Measurements from ENCODE around the gene DMD. TPM values are rescaled to one million over a fixed set of nuclear protein-coding genes. Genes with fewer than 3 reads are reported as not detected.
A peak's percentile ranks its signal among the peaks of the same experiment; 100 is the strongest.

DMD gene
- total and polyA plus RNA-seq, 2 donors (not counting 1 experiment from before 2014, with no cell fraction given), result 5.1 to 7.2 TPM

GRCh38 chrX:31420302-31420701 lies 1791.0 kb downstream of the DMD start:
- DNase-seq (ENCODE audit: low read depth in 2 of 2), result no peak
- no peak overlapping the region for H3K27ac ChIP-seq (ENCODE audit: insufficient read depth, low read length)
- no peaks in the 10 kb centered on the region for H3K9me3 ChIP-seq (ENCODE audit: control insufficient read depth, insufficient read depth, low read depth, low read length)
- no peak for TF ChIP-seq CTCF (conservative IDR thresholded peaks at IDR 0.05 in 1 of 2, IDR thresholded peaks at IDR 0.05 in 1 of 2; ENCODE audit: low read depth in 1 of 2, low read length in 2 of 2)
- TF ChIP-seq EZH2 (IDR thresholded peaks at IDR 0.05; ENCODE audit: low read length, missing control alignments), result no peak
- no peak overlapping the region for H3K9ac ChIP-seq (ENCODE audit: insufficient read depth, low read length)
- no peaks in the 10 kb centered on the region for H4K20me1 ChIP-seq (ENCODE audit: control insufficient read depth, extremely low read depth, insufficient read depth, low read length)
- H2AFZ ChIP-seq (ENCODE audit: low read length), result no peak overlapping the region
- H3K4me1 ChIP-seq (ENCODE audit: control insufficient read depth, extremely low read depth, insufficient read depth, low read length), result peaks cover 2% of the 10 kb centered on the region
- H3K79me2 ChIP-seq (ENCODE audit: control insufficient read depth, insufficient read depth, low read length), result no peaks in the 10 kb centered on the region
- H3K4me2 ChIP-seq (ENCODE audit: extremely low read depth, insufficient read depth, low read length), result no peak overlapping the region
- H3K36me3 ChIP-seq (ENCODE audit: control insufficient read depth, insufficient read depth, low read length), result no peaks in the 10 kb centered on the region
- H3K27me3 ChIP-seq (ENCODE audit: control insufficient read depth, insufficient read depth, low read length), result no peaks in the 10 kb centered on the region
- H3K4me3 ChIP-seq (replicated peaks in 1 of 4; ENCODE audit: control extremely low read depth in 1 of 4, insufficient read depth in 1 of 4, low read depth in 3 of 4, low read length in 4 of 4), result no peak overlapping the region

- Histone ChIP-seq H3K27ac (ENCODE audit: insufficient read depth, low read length) (no peak overlapping the region), H3K4me2 (ENCODE audit: extremely low read depth, insufficient read depth, low read length) (no peak overlapping the region)
- DNase-seq (ENCODE audit: low read depth in 2 of 2), result peak; percentile 46 to 74
These were observed 1814.2 kb downstream of the DMD start for GRCh38 chrX:31397119-31397518.

GRCh38 chrX:31392513-31392912 lies 1818.8 kb downstream of the DMD start:
- Histone ChIP-seq H2AFZ (ENCODE audit: low read length) (no peak overlapping the region), H3K9ac (ENCODE audit: insufficient read depth, low read length) (no peak overlapping the region), H3K4me1 (ENCODE audit: control insufficient read depth, extremely low read depth, insufficient read depth, low read length) (no peaks in the 10 kb centered on the region), H3K79me2 (ENCODE audit: control insufficient read depth, insufficient read depth, low read length) (no peaks in the 10 kb centered on the region), H3K4me3 (replicated peaks in 1 of 4; ENCODE audit: control extremely low read depth in 1 of 4, insufficient read depth in 1 of 4, low read depth in 3 of 4, low read length in 4 of 4) (no peak overlapping the region), H3K27me3 (ENCODE audit: control insufficient read depth, insufficient read depth, low read length) (no peaks in the 10 kb centered on the region), H3K9me3 (ENCODE audit: control insufficient read depth, insufficient read depth, low read depth, low read length) (no peaks in the 10 kb centered on the region), H3K4me2 (ENCODE audit: extremely low read depth, insufficient read depth, low read length) (no peak overlapping the region), H3K36me3 (ENCODE audit: control insufficient read depth, insufficient read depth, low read length) (no peaks in the 10 kb centered on the region), H4K20me1 (ENCODE audit: control insufficient read depth, extremely low read depth, insufficient read depth, low read length) (no peaks in the 10 kb centered on the region), H3K27ac (ENCODE audit: insufficient read depth, low read length) (no peak overlapping the region)
- DNase-seq (ENCODE audit: low read depth in 2 of 2), result peak in 1 of 2 donors; percentile 25
- TF ChIP-seq EZH2 (IDR thresholded peaks at IDR 0.05; ENCODE audit: low read length, missing control alignments) (no peak), CTCF (conservative IDR thresholded peaks at IDR 0.05 in 1 of 2, IDR thresholded peaks at IDR 0.05 in 1 of 2; ENCODE audit: low read depth in 1 of 2, low read length in 2 of 2) (no peak)

More at GRCh38 chrX:31397119-31397518, 1814.2 kb downstream of the DMD start:
- no peaks in the 10 kb centered on the region for H3K79me2 ChIP-seq (ENCODE audit: control insufficient read depth, insufficient read depth, low read length)
- H3K4me3 ChIP-seq (replicated peaks in 1 of 4; ENCODE audit: control extremely low read depth in 1 of 4, insufficient read depth in 1 of 4, low read depth in 3 of 4, low read length in 4 of 4), result no peak overlapping the region
- H2AFZ ChIP-seq (ENCODE audit: low read length), result no peak overlapping the region
- no peaks in the 10 kb centered on the region for H3K4me1 ChIP-seq (ENCODE audit: control insufficient read depth, extremely low read depth, insufficient read depth, low read length)
- TF ChIP-seq EZH2 (IDR thresholded peaks at IDR 0.05; ENCODE audit: low read length, missing control alignments), result no peak
- TF ChIP-seq CTCF (conservative IDR thresholded peaks at IDR 0.05 in 1 of 2, IDR thresholded peaks at IDR 0.05 in 1 of 2; ENCODE audit: low read depth in 1 of 2, low read length in 2 of 2), result no peak
- no peaks in the 10 kb centered on the region for H3K9me3 ChIP-seq (ENCODE audit: control insufficient read depth, insufficient read depth, low read depth, low read length)
- no peaks in the 10 kb centered on the region for H3K36me3 ChIP-seq (ENCODE audit: control insufficient read depth, insufficient read depth, low read length)
- H3K27me3 ChIP-seq (ENCODE audit: control insufficient read depth, insufficient read depth, low read length), result no peaks in the 10 kb centered on the region
- H4K20me1 ChIP-seq (ENCODE audit: control insufficient read depth, extremely low read depth, insufficient read depth, low read length), result no peaks in the 10 kb centered on the region
- H3K9ac ChIP-seq (ENCODE audit: insufficient read depth, low read length), result no peak overlapping the region
